Thoracic aorta (tissue), 2 donors: ENCODE measurements around the gene SON. TPM values are rescaled to one million over a fixed set of nuclear protein-coding genes. Genes with fewer than 3 reads are reported as not detected.
"Not testable (repeated sequence)": the region's sequence is repeated elsewhere in the genome, so short reads cannot be mapped to it uniquely, and the experiment has no call there.

Source experiments
- ATAC-seq: fragments of 150-250 bp; one replicate; pipeline ENCODE4 v1.8.0; 2017; ENCODE audit warnings: low read depth; ENCODE audit not compliant: insufficient number of reproducible peaks, low FRiP score
- DNase-seq: peaks from one replicate; pipeline ENCODE4 v3.0.0-alpha.2; 2020; ENCODE audit warnings: low spot score
- H3K27ac ChIP-seq, 2 donors: fragments of 200-600 bp; sonication (generic); 1 replicate in 1 of 2; 2 replicates in 1 of 2; pipeline ENCODE4 v1.5.1; 2016; ENCODE audit warnings: mild to moderate bottlenecking in 2 of 2, moderate library complexity in 2 of 2
- H3K27me3 ChIP-seq: fragments of 200-600 bp; sonication (generic); replicated peaks from 2 replicates; pipeline ENCODE4 v1.6.0; 2016; ENCODE audit warnings: mild to moderate bottlenecking; ENCODE audit not compliant: insufficient read depth
- H3K36me3 ChIP-seq: fragments of 200-600 bp; sonication (generic); one replicate; pipeline ENCODE4 v1.5.1; 2016
- H3K4me1 ChIP-seq, 2 donors: fragments of 200-600 bp; sonication (generic); 1 replicate in 1 of 2; 2 replicates in 1 of 2; pipeline versions ENCODE4 v1.5.1 to v1.6.0; 2016; ENCODE audit warnings: low read depth in 2 of 2, mild to moderate bottlenecking in 1 of 2; ENCODE audit not compliant: control insufficient read depth in 1 of 2
- H3K4me3 ChIP-seq: fragments of 200-600 bp; sonication (generic); 2 replicates; pipeline ENCODE4 v1.5.1; 2016; ENCODE audit warnings: mild to moderate bottlenecking
- H3K9me3 ChIP-seq: fragments of 200-600 bp; sonication (generic); 2 replicates; pipeline ENCODE4 v1.5.1; 2016
- CTCF ChIP-seq: fragments of 200-600 bp; sonication (generic); IDR thresholded peaks from one replicate; pipeline ENCODE4 v1.5.1; 2019; ENCODE audit warnings: antibody characterized with exemption
- total RNA-seq, 2 donors: library from RNA; depleted of rRNA; stranded (reverse); fragments of >200 nt; gene quantifications; one replicate each; pipeline versions ENCODE4 v1.1.0 to v1.2.3, GENCODE V29; 2016

SON gene
- total RNA-seq, result 100 to 1,000 TPM; 260 to 331 TPM

GRCh38 chr21:33542640-33543504 is at the start of gene SON:
SON (plus strand) TSS chr21:33543038; CDS start chr21:33543093, 55 bp downstream.
- TF ChIP-seq CTCF, result no peak
- H3K9me3 ChIP-seq, result no peaks in the 10 kb centered on the region
- H3K36me3 ChIP-seq, result peaks cover 7% of the 10 kb centered on the region
- peak; percentile 95 for ATAC-seq
- no peaks in the 10 kb centered on the region for H3K27me3 ChIP-seq
- DNase-seq, result peak; percentile 94
- H3K27ac ChIP-seq, result peak within 1 kb of the TSS; percentile 98
- H3K4me3 ChIP-seq, result peak within 1 kb of the TSS; percentile 80
- peaks cover 22 to 37% of the 10 kb centered on the region in 2 donors for H3K4me1 ChIP-seq

- H3K4me3 ChIP-seq, result no peak overlapping the region
- no peaks in the 10 kb centered on the region for H3K9me3 ChIP-seq
- H3K36me3 ChIP-seq, result no peaks in the 10 kb centered on the region
- H3K27ac ChIP-seq, result no peak overlapping the region
- H3K4me1 ChIP-seq, result no peaks in the 10 kb centered on the region
- ATAC-seq (no peak), DNase-seq (no peak)
- no peaks in the 10 kb centered on the region for H3K27me3 ChIP-seq
- no peak for TF ChIP-seq CTCF
Measured at GRCh38 chr21:33493756-33494155, 49.1 kb upstream of the SON start.

GRCh38 chr21:33495743-33496142 is 47.1 kb upstream of the SON start:
- H3K36me3 ChIP-seq, result no peaks in the 10 kb centered on the region
- no peaks in the 10 kb centered on the region for H3K4me1 ChIP-seq
- DNase-seq (no peak), ATAC-seq (no peak)
- no peak overlapping the region for H3K27ac ChIP-seq
- no peak overlapping the region for H3K4me3 ChIP-seq
- TF ChIP-seq CTCF, result no peak
- no peaks in the 10 kb centered on the region for H3K27me3 ChIP-seq
- H3K9me3 ChIP-seq, result no peaks in the 10 kb centered on the region

GRCh38 chr21:33496345-33496744 is 46.5 kb upstream of the SON start:
- DNase-seq (no peak), ATAC-seq (no peak)
- Histone ChIP-seq H3K4me1 (no peaks in the 10 kb centered on the region), H3K27me3 (no peaks in the 10 kb centered on the region), H3K4me3 (no peak overlapping the region), H3K9me3 (no peaks in the 10 kb centered on the region), H3K36me3 (no peaks in the 10 kb centered on the region), H3K27ac (no peak overlapping the region)
- no peak for TF ChIP-seq CTCF

- no peaks in the 10 kb centered on the region for H3K27me3 ChIP-seq
- ATAC-seq (no peak), DNase-seq (no peak)
- no peaks in the 10 kb centered on the region for H3K9me3 ChIP-seq
- peaks cover 15% of the 10 kb centered on the region for H3K36me3 ChIP-seq
- no peak for TF ChIP-seq CTCF
- H3K27ac ChIP-seq, result no peak overlapping the region
- H3K4me3 ChIP-seq, result no peak overlapping the region
- no peaks in the 10 kb centered on the region for H3K4me1 ChIP-seq
Measured at GRCh38 chr21:33505833-33506232, 37.0 kb upstream of the SON start.

GRCh38 chr21:33507003-33507402 is 35.8 kb upstream of the SON start:
- H3K9me3 ChIP-seq, ATAC-seq, H3K27ac ChIP-seq, H3K4me1 ChIP-seq, H3K4me3 ChIP-seq, DNase-seq, H3K27me3 ChIP-seq: not testable (repeated sequence)
- H3K36me3 ChIP-seq, result peaks cover 22% of the 10 kb centered on the region
